Activated CD8-positive, alpha-beta memory T cell treated with anti-CD3 and anti-CD28 coated beads for 36 hours (primary cell): Measurements from ENCODE around the gene MRE11. TPM values are rescaled to one million over a fixed set of nuclear protein-coding genes. Genes with fewer than 3 reads are reported as not detected.
"Not testable (repeated sequence)": the region's sequence is repeated elsewhere in the genome, so short reads cannot be mapped to it uniquely, and the experiment has no call there.

ENCODE experiments used
- CTCF ChIA-PET: fragments of 350-600 bp; sonication (Branson Sonifier 250); formaldehyde crosslinking; loops from one replicate; lab custom pipeline; 2021; ENCODE audit warnings: antibody characterized with exemption; lab: Charles Lee
- POLR2A ChIA-PET: fragments of 350-600 bp; sonication (Branson Sonifier 250); formaldehyde crosslinking; loops from one replicate; lab custom pipeline; 2021; ENCODE audit warnings: antibody characterized with exemption; lab: Charles Lee
- total RNA-seq, 2 experiments: library from RNA; stranded (reverse); gene quantifications; one replicate each; pipeline ENCODE4 v1.2.3, GENCODE V29; 2021

MRE11 gene
- total RNA-seq, 2 experiments from 2014 or later = 45.2 to 46.1 TPM

- ChIA-PET POLR2A (no interaction called here), CTCF (no interaction called here)
Measured at GRCh38 chr11:94376841-94377240, 116.8 kb downstream of the MRE11 start.

GRCh38 chr11:94370576-94370975 lies 123.1 kb downstream of the MRE11 start:
- CTCF ChIA-PET, POLR2A ChIA-PET: not testable (repeated sequence)

Other genes with a start within 250 kb of the MRE11 start
- not detected for gene IZUMO1R, start 189.3 kb downstream of the MRE11 start, total RNA-seq
- under 1 TPM; 0.13 to 0.19 TPM for gene GPR83, start 92.4 kb downstream of the MRE11 start, total RNA-seq
- gene ANKRD49, start 140 bp upstream of the MRE11 start, total RNA-seq = 10 to 100 TPM; 16.5 to 18.3 TPM
- not detected for gene C11orf97, start 18.6 kb upstream of the MRE11 start, total RNA-seq
- gene FUT4, start 50.1 kb upstream of the MRE11 start, total RNA-seq = 1 to 10 TPM; 6.9 to 7.0 TPM
- gene PIWIL4, start 73.5 kb upstream of the MRE11 start, total RNA-seq = under 1 TPM; 0.23 to 0.36 TPM